Activated CD4-positive, alpha-beta T cell treated with anti-CD3 and anti-CD28 coated beads, Interleukin-2, amount 10 ng/mL, durations not matched to agents 7 days and 5 days (primary cell): ENCODE results near the gene TRIM56. TPM values are rescaled to one million over a fixed set of nuclear protein-coding genes. Genes with fewer than 3 reads are reported as not detected.
"Not testable (repeated sequence)": the region's sequence is repeated elsewhere in the genome, so short reads cannot be mapped to it uniquely, and the experiment has no call there.

Source experiments
- CTCF ChIA-PET: fragments of 350-600 bp; sonication (Branson Sonifier 250); formaldehyde crosslinking; loops from one replicate; lab custom pipeline; 2021; ENCODE audit warnings: antibody characterized with exemption; lab: Charles Lee
- POLR2A ChIA-PET: fragments of 350-600 bp; sonication (Branson Sonifier 250); formaldehyde crosslinking; loops from one replicate; lab custom pipeline; 2021; ENCODE audit warnings: antibody characterized with exemption; lab: Charles Lee
- DNase-seq: peaks from one replicate; pipeline ENCODE4 v3.0.0-alpha.2; 2020
- H3K27ac Mint-ChIP-seq: one replicate; pipeline ENCODE4 v1.8.0; 2021; ENCODE audit warnings: mild to moderate bottlenecking, moderate library complexity, mixed read lengths
- H3K27me3 Mint-ChIP-seq: one replicate; pipeline ENCODE4 v1.8.0; 2021; ENCODE audit warnings: mixed read lengths
- H3K36me3 Mint-ChIP-seq: one replicate; pipeline ENCODE4 v1.8.0; 2021; ENCODE audit warnings: low read depth, mixed read lengths
- H3K4me1 Mint-ChIP-seq: one replicate; pipeline ENCODE4 v1.8.0; 2021; ENCODE audit warnings: mixed read lengths
- H3K4me3 Mint-ChIP-seq: one replicate; pipeline ENCODE4 v1.8.0; 2021; ENCODE audit warnings: mild to moderate bottlenecking, moderate library complexity, mixed read lengths
- H3K9me3 Mint-ChIP-seq: one replicate; pipeline ENCODE4 v1.8.0; 2021; ENCODE audit warnings: mixed read lengths
- total RNA-seq, 2 experiments: library from RNA; stranded (reverse); gene quantifications; one replicate each; pipeline ENCODE4 v1.2.3, GENCODE V29; 2021

The TRIM56 gene
- total RNA-seq, 2 experiments from 2014 or later: 54.2 to 72.3 TPM

DNA sequence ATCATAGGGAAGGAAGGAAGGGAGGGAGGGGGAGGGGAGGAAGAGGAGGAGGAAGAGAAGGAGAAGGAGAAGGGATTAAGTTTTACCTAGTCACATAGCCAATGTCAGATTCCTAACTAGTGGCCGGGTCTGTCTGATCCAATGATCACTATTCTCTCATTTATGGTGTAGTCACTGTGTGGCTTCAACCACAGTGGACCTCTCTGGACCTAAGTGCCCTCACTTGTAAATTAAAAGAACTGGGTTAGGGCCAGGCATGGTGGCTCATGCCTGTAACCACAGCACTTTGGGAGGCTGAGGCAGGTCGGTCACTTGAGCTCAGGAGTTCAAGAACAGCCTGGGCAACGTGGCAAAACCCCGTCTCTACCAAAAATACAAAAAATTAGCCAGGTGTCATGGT lies 35.0 kb downstream of the TRIM56 start:
- ChIA-PET CTCF (interaction anchor here (1.1 kb wide), 1 partner anchor 13 kb away, joined by 3 read pairs; no protein-coding TSS in a partner anchor), POLR2A (no interaction called here)
- Mint-ChIP-seq H3K27me3 (peaks cover 33% of the 10 kb centered on the region), H3K36me3 (no peaks in the 10 kb centered on the region), H3K9me3 (peaks cover 3% of the 10 kb centered on the region), H3K4me1 (peaks cover 32% of the 10 kb centered on the region), H3K27ac (no peak overlapping the region), H3K4me3 (no peak overlapping the region)
- DNase-seq: no peak

DNA sequence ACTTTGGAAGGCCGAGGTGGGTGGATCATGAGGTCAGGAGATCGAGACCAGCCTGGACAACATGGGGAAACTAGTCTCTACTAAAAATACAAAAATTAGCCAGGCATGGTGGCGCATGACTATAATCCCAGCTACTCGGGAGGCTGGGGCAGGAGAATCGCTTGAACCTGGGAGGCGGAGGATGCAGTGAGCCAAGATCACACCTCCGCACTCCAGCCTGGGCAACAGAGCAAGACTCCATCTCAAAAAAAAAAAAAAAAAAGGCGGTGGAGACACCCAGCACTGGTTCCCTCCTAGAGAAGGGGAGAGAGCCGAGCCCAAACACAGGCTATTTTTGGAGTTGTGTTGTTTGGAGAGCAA lies 36.3 kb downstream of the TRIM56 start:
- POLR2A ChIA-PET, DNase-seq, H3K36me3 Mint-ChIP-seq, H3K9me3 Mint-ChIP-seq: not testable (repeated sequence)
- CTCF ChIA-PET: interaction anchor here (0.7 kb wide), 1 partner anchor 291 kb away, joined by 4 read pairs; no protein-coding TSS in a partner anchor
- H3K27ac Mint-ChIP-seq: peak overlapping the region; percentile 87
- peak overlapping the region; percentile 56 for H3K4me3 Mint-ChIP-seq
- H3K27me3 Mint-ChIP-seq: peaks cover 41% of the 10 kb centered on the region
- peaks cover 43% of the 10 kb centered on the region for H3K4me1 Mint-ChIP-seq

DNA sequence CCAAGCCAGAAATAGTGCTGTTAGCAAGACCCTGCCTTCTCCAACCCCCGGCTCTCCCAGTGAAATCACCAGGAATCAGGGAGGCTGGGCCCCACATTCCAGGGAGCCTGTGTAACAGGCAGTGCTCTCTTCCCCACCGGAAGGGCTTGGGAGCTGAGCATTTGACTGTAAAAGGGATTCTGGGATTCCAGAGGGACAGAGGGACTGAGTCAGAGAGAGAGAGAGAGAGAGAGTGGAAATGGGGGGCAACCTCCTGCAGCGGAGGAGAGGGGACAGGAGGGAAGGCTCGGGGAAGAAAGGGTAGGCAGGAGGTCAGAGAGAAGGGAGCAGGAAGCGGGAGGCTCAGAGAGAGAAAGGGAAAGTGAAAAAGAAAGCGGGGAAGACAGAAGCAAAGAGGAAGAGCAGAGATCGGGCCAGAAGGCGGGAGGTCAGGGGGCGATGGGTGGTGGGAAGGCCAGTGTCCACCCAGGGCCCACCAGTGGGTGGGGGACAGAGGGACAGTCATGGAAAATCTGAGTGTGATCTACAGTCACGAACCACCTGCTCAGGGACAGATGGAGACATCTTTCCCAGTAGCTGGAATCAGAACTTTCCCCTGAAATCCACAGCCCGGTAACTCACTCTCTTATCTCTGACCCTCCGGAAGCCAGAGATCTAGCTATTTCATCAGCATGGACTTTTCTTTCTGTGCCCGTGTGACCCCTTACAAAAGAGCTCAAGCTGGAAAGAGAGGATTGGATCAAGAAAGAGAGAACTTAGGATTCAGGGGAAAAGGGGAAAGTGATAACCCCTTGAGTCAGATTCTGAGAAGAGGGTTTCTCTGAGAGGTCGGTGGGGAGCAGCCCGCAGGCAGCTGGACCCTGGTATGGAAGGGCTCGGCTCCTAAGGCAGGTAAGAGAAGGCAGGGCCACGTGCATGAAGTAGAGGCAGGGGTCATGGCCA lies 37.0 kb downstream of the TRIM56 start:
- Mint-ChIP-seq H3K27ac (peak overlapping the region; percentile 87), H3K36me3 (no peaks in the 10 kb centered on the region), H3K4me1 (peaks cover 50% of the 10 kb centered on the region), H3K9me3 (peaks cover 3% of the 10 kb centered on the region), H3K4me3 (peak overlapping the region; percentile 56), H3K27me3 (peaks cover 47% of the 10 kb centered on the region)
- ChIA-PET POLR2A (no interaction called here), CTCF (interaction anchor here (1.1 to 1.2 kb wide), 2 partner anchors 9 to 19 kb away, joined by 3 read pairs; no protein-coding TSS in a partner anchor)
- no peak for DNase-seq

DNA sequence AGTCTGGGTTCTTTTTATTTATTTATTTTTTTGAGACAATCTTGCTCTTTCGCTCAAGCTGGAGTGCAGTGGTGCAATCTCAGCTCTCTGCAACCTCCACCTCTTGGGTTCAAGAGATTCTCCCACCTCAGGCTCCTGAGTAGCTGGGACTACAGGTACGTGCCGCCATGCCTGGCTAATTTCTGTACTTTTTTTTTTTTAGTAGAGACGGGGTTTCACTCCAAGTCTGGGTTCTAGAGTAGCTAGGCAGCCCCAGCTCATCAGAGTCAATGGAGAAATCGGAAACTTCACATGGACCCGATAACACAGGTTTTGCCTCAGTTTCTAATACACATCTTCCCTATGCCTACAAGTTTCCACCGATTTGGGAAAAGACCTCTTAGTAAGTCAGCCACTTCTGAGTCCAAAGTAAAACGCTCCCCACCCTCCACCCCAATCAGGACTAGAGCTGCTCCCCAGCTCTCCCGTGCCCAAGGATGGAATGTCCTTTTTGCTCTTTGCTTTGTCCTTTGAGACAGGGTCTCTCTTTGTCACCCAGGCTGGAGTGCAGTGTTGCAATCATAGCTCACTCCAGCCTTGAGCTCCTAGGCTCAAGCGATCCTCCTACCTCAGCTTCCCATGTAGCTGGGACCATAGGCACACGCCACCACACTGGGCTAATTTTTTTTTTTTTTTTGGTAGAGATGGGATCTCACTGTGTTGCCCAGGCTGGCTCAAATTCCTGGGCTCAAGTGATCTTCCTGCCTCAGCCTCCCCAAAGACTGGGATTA lies 37.8 kb downstream of the TRIM56 start:
- ChIA-PET POLR2A (no interaction called here), CTCF (interaction anchor here (1.0 to 1.3 kb wide), 6 partner anchors 10 to 46 kb away, joined by 3 read pairs; no protein-coding TSS in a partner anchor)
- Mint-ChIP-seq H3K27ac (peak overlapping the region; percentile 78), H3K9me3 (peaks cover 3% of the 10 kb centered on the region), H3K4me1 (peaks cover 59% of the 10 kb centered on the region), H3K36me3 (no peaks in the 10 kb centered on the region), H3K4me3 (no peak overlapping the region), H3K27me3 (peaks cover 54% of the 10 kb centered on the region)
- DNase-seq: no peak

GRCh38 chr7:101123703-101124068 lies 38.4 kb downstream of the TRIM56 start:
- CTCF ChIA-PET: interaction anchor here (1.0 to 1.3 kb wide), 4 partner anchors 14 to 45 kb away, joined by 3 read pairs; no protein-coding TSS in a partner anchor
- POLR2A ChIA-PET: no interaction called here
- Mint-ChIP-seq H3K36me3 (no peaks in the 10 kb centered on the region), H3K27me3 (peaks cover 60% of the 10 kb centered on the region), H3K4me1 (peaks cover 61% of the 10 kb centered on the region), H3K9me3 (peaks cover 3% of the 10 kb centered on the region), H3K27ac (no peak overlapping the region), H3K4me3 (no peak overlapping the region)
- no peak for DNase-seq

- CTCF ChIA-PET: interaction anchor here (0.6 to 1.2 kb wide), 3 partner anchors 44 to 93 kb away, joined by 3 read pairs; partner anchors contain the start of genes PLOD3 and ZNHIT1
- peak; percentile 32 for DNase-seq
- Mint-ChIP-seq H3K4me3 (peak overlapping the region; percentile 38), H3K27me3 (peaks cover 62% of the 10 kb centered on the region), H3K4me1 (peaks cover 61% of the 10 kb centered on the region), H3K27ac (peak overlapping the region; percentile 60), H3K9me3 (peaks cover 3% of the 10 kb centered on the region), H3K36me3 (no peaks in the 10 kb centered on the region)
- POLR2A ChIA-PET: no interaction called here
These were observed 39.2 kb downstream of the TRIM56 start for GRCh38 chr7:101124376-101125056.

- H3K27ac Mint-ChIP-seq: no peak overlapping the region
- no peak overlapping the region for H3K4me3 Mint-ChIP-seq
- H3K4me1 Mint-ChIP-seq: peaks cover 60% of the 10 kb centered on the region
- peaks cover 56% of the 10 kb centered on the region for H3K27me3 Mint-ChIP-seq
- ChIA-PET CTCF (interaction anchor here (1.0 to 2.1 kb wide), 4 partner anchors 17 to 190 kb away, joined by 3 to 9 read pairs (median 4); partner anchors contain the start of genes PLOD3 and ZNHIT1), POLR2A (no interaction called here)
- no peaks in the 10 kb centered on the region for H3K36me3 Mint-ChIP-seq
- DNase-seq: no peak
- peaks cover 3% of the 10 kb centered on the region for H3K9me3 Mint-ChIP-seq
These were observed 40.8 kb downstream of the TRIM56 start for GRCh38 chr7:101125989-101126650.

DNA sequence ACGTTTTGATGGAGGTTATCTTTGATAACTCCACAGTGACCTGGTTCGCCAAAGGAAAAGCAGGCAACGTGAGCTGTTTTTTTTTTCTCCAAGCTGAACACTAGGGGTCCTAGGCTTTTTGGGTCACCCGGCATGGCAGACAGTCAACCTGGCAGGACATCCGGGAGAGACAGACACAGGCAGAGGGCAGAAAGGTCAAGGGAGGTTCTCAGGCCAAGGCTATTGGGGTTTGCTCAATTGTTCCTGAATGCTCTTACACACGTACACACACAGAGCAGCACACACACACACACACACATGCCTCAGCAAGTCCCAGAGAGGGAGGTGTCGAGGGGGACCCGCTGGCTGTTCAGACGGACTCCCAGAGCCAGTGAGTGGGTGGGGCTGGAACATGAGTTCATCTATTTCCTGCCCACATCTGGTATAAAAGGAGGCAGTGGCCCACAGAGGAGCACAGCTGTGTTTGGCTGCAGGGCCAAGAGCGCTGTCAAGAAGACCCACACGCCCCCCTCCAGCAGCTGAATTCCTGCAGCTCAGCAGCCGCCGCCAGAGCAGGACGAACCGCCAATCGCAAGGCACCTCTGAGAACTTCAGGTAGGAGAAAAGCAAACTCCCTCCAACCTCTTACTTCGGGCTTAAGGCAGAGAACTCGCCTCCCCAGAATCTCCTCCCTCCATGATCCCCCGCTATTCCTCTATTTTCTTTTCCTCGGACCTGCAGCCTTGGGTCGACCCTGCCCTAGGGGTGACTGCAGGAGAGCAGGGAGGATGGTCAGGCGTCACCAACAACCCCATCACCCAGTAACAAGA lies 41.6 kb downstream of the TRIM56 start, which contains the start of gene SERPINE1:
Gene SERPINE1 (plus strand): TSS at position 454 of the 809 bp plus-strand sequence. CDS start 1,290 bp downstream, outside the sequence.
- H3K36me3 Mint-ChIP-seq: no peaks in the 10 kb centered on the region
- DNase-seq: peak; percentile 73
- H3K27ac Mint-ChIP-seq: peak within 1 kb of the TSS; percentile 68
- POLR2A ChIA-PET: no interaction called here
- CTCF ChIA-PET: interaction anchor here (0.6 to 2.1 kb wide), 7 partner anchors 9 to 165 kb away, joined by 3 to 9 read pairs (median 3); partner anchors contain the start of genes PLOD3 and ZNHIT1
- peak within 1 kb of the TSS; percentile 37 for H3K4me3 Mint-ChIP-seq
- H3K27me3 Mint-ChIP-seq: peaks cover 54% of the 10 kb centered on the region
- H3K4me1 Mint-ChIP-seq: peaks cover 56% of the 10 kb centered on the region
- peaks cover 3% of the 10 kb centered on the region for H3K9me3 Mint-ChIP-seq

DNA sequence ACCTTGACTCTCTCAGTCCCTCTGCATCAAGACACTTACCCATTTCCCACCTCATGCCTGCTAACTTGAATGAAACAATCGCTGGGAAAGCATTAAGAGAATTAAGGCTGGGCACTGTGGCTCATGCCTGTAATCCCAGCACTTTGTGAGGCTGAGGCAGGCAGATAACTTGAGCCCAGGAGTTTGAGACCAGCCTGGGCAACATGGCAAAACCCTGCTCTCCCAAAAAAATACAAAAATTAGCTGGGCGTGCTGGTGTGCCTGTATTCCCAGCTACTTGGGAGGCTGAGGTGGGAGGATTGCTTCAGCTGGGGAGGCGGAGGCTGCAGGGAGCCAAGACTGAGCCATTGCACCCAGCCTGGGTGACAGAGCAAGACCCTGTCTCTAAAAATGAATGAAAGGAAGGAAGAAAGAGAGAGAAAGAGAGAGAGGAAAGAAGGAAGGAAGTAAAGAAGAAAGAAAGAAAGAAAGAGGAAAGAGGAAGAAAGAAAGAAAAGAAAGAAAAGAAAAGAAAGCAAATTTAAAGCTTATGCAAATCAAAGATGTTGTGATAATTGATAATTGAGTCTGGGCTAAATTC lies 42.3 kb downstream of the TRIM56 start:
- POLR2A ChIA-PET: no interaction called here
- DNase-seq: no peak
- peak overlapping the region; percentile 37 for H3K4me3 Mint-ChIP-seq
- H3K4me1 Mint-ChIP-seq: peaks cover 49% of the 10 kb centered on the region
- CTCF ChIA-PET: interaction anchor here (0.6 to 2.1 kb wide), 6 partner anchors 16 to 164 kb away, joined by 3 to 9 read pairs (median 4); no protein-coding TSS in a partner anchor
- peaks cover 52% of the 10 kb centered on the region for H3K27me3 Mint-ChIP-seq
- H3K27ac Mint-ChIP-seq: no peak overlapping the region
- peaks cover 3% of the 10 kb centered on the region for H3K9me3 Mint-ChIP-seq
- no peaks in the 10 kb centered on the region for H3K36me3 Mint-ChIP-seq

DNA sequence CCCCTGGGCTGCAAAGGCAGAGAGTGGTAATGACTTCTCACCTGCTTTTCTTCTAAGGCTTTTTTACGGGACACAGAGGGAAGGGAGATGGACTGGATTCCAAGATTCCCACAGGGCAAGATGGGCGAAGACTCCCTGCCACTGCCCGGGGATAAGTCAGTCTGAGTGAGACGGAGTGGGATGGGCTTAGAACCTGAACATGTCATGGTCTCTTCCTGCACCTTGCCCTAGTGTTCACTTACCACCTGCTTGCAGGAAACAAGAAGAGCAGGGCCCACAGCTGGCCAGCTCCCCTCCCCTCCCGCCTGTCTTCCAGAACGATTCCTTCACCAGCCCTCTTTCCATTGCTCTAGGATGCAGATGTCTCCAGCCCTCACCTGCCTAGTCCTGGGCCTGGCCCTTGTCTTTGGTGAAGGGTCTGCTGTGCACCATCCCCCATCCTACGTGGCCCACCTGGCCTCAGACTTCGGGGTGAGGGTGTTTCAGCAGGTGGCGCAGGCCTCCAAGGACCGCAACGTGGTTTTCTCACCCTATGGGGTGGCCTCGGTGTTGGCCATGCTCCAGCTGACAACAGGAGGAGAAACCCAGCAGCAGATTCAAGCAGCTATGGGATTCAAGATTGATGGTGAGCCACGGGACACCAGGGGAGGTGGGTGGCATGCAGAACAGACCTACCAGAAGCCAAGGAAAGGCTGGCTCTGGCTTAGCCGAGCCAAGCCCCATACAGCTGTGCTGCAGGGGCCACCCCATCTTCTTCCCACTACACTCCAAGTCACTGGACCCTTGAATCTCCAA lies 43.0 kb downstream of the TRIM56 start:
- H3K4me3 Mint-ChIP-seq: no peak overlapping the region

More for the DNA sequence above, 43.0 kb downstream of the TRIM56 start:
- no peak overlapping the region for H3K27ac Mint-ChIP-seq
- H3K9me3 Mint-ChIP-seq: peaks cover 3% of the 10 kb centered on the region
- ChIA-PET CTCF (interaction anchor here (1.0 to 1.3 kb wide), 3 partner anchors 16 to 64 kb away, joined by 3 to 5 read pairs (median 4); no protein-coding TSS in a partner anchor), POLR2A (no interaction called here)
- peaks cover 46% of the 10 kb centered on the region for H3K4me1 Mint-ChIP-seq
- H3K36me3 Mint-ChIP-seq: no peaks in the 10 kb centered on the region
- DNase-seq: no peak
- peaks cover 52% of the 10 kb centered on the region for H3K27me3 Mint-ChIP-seq
